Pancreas (tissue), 10 donors: ENCODE measurements around the gene ZNF594. TPM values are rescaled to one million over a fixed set of nuclear protein-coding genes. Genes with fewer than 3 reads are reported as not detected.
"Not testable (repeated sequence)": the region's sequence is repeated elsewhere in the genome, so short reads cannot be mapped to it uniquely, and the experiment has no call there.

ENCODE experiments used
- ATAC-seq, 4 donors: fragments of 200-7000 bp; cut with Tn5 transposase; one replicate each; pipeline versions ENCODE4 v1.8.0 to v1.9.1; 2020; ENCODE audit warnings: mild to moderate bottlenecking in 4 of 4, moderate library complexity in 4 of 4
- DNase-seq, 6 donors: peaks; one replicate each; pipeline ENCODE4 v3.0.0-alpha.2; 2020
- FAIRE-seq: peaks from 2 replicates; lab custom pipeline; 2012; peaks lifted over from hg19 to GRCh38; lab: Jason Lieb, UNC
- H3K27ac ChIP-seq, 4 donors: fragments of 200-600 bp; sonication (generic); 1 replicate in 3 of 4; 2 replicates in 1 of 4; pipeline versions ENCODE4 v1.5.0 to v1.8.0; 2020
- H3K27me3 ChIP-seq, 4 donors: fragments of 200-600 bp; one replicate each; pipeline ENCODE4 v1.8.0; 2021
- H3K36me3 ChIP-seq, 3 donors: fragments of 200-600 bp; sonication (generic) in 1 of 3; one replicate each; pipeline versions ENCODE4 v1.5.0 to v1.8.0; 2020 to 2021
- H3K4me1 ChIP-seq, 3 donors: fragments of 200-600 bp; one replicate each; pipeline ENCODE4 v1.8.0; 2021
- H3K4me3 ChIP-seq, 4 donors: fragments of 200-600 bp; sonication (generic) in 2 of 4; one replicate each; pipeline versions ENCODE4 v1.5.0 to v1.8.0; 2020 to 2021
- H3K9me3 ChIP-seq, 4 donors: fragments of 200-600 bp; one replicate each; pipeline ENCODE4 v1.8.0; 2021
- WGBS, 2 donors: extraction: QIAGEN DNeasy Blood & Tissue Kit; methylation state at CpG; one replicate each; pipeline ENCODE4 v1.1.7; 2013; 5-methylcytosine and 5-hydroxymethylcytosine counted together
- intact Hi-C, 3 donors: fragments of 100-400 bp; cut with DNase I; formaldehyde crosslinking; loops; one replicate each; pipeline versions ENCODE4 v1.11.1 to v1.14.2; 2022
- polyA plus RNA-seq, 2 donors: library from polyadenylated mRNA; stranded (reverse); fragments of 200-250 nt; gene quantifications; one replicate each; pipeline ENCODE4 v1.2.3, GENCODE V29; 2013
- total RNA-seq, 6 donors: library from RNA; stranded (reverse); fragmentation: NEBNext Ultra II Directional in 4 of 6; extraction: Animal tissue kit (Norgen Biotek cat#: 25700) in 4 of 6; gene quantifications; one replicate each; pipeline versions ENCODE4 v1.2.1 to v1.2.4, GENCODE V29; 2021 to 2023
- TF ChIP-seq, protein P1 (sequence below), 4 donors: fragments of 200-600 bp; sonication (generic) in 3 of 4; IDR thresholded peaks; one replicate each; pipeline versions ENCODE4 v1.5.0 to v1.8.0; 2021; ENCODE audit warnings: antibody characterized with exemption in 4 of 4
- donor health status: healthy with polysubstance abuse.
- donor health status: DM: no; HTN: no; CAD: no; lungs with moderate emphysema.
- donor health status: DM: no; HTN: no; CAD: no.
- donor health status: control.
- donor health status: control.
- donor health status: Bipolar disorder and iron deficiency.
- donor health status: DM: yes; HTN: yes; CAD: no.
- donor health status: DM: no; HTN: no; CAD: no.
- donor health status: DM: no; HTN: no; CAD: no.
- donor health status: DM: yes; HTN: yes; CAD: no.

ZNF594 gene
- total and polyA plus RNA-seq, 8 donors: 2.0 to 6.9 (median 3.0) TPM

DNA sequence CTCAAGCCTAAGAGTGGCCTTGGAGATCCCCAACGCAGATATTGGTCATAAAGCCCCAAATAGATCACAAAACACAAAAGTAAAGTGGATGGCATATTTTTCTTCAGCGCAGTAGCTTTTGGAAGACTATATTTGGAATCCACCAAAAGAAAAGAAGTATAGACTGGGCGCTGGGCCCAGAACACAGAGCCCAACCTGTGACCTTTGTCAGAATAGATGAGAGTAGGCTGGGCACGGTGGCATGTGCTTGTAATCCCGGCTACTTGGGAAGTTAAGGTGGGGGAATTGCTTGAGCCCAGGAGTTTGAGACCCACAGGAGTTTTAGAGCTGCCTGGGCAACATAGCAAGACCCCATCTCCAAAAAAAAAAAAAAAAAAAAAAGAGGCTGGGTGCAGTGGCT lies 28.4 kb upstream of the ZNF594 start:
- Histone ChIP-seq H3K36me3 (no peaks in the 10 kb centered on the region), H3K27ac (no peak overlapping the region), H3K27me3 (no peaks in the 10 kb centered on the region), H3K9me3 (no peaks in the 10 kb centered on the region), H3K4me3 (no peak overlapping the region), H3K4me1 (no peaks in the 10 kb centered on the region)
- DNase-seq: no peak
- ATAC-seq: no peak
- TF ChIP-seq, protein P1, sequence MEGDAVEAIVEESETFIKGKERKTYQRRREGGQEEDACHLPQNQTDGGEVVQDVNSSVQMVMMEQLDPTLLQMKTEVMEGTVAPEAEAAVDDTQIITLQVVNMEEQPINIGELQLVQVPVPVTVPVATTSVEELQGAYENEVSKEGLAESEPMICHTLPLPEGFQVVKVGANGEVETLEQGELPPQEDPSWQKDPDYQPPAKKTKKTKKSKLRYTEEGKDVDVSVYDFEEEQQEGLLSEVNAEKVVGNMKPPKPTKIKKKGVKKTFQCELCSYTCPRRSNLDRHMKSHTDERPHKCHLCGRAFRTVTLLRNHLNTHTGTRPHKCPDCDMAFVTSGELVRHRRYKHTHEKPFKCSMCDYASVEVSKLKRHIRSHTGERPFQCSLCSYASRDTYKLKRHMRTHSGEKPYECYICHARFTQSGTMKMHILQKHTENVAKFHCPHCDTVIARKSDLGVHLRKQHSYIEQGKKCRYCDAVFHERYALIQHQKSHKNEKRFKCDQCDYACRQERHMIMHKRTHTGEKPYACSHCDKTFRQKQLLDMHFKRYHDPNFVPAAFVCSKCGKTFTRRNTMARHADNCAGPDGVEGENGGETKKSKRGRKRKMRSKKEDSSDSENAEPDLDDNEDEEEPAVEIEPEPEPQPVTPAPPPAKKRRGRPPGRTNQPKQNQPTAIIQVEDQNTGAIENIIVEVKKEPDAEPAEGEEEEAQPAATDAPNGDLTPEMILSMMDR (IDR thresholded peaks at IDR 0.05): no peak
- no peak for FAIRE-seq
- WGBS, 2 donors: 76 to 86% methylated on average over 5 of the region's 5 CpGs
- intact Hi-C loops: no loop called here

- TF ChIP-seq, protein P1 (IDR thresholded peaks at IDR 0.05): no peak
- no peaks in the 10 kb centered on the region for H3K4me1 ChIP-seq
- H3K27me3 ChIP-seq: no peaks in the 10 kb centered on the region
- 91 to 95% methylated on average over 6 of the region's 6 CpGs for WGBS, 2 donors
- no peaks in the 10 kb centered on the region for H3K9me3 ChIP-seq
- no peak overlapping the region for H3K27ac ChIP-seq
- FAIRE-seq (no peak), ATAC-seq (no peak), DNase-seq (no peak)
- H3K36me3 ChIP-seq: no peaks in the 10 kb centered on the region
- intact Hi-C loops: no loop called here
- H3K4me3 ChIP-seq: no peak overlapping the region
Measured at GRCh38 chr17:5219536-5219935, 27.9 kb upstream of the ZNF594 start.

DNA sequence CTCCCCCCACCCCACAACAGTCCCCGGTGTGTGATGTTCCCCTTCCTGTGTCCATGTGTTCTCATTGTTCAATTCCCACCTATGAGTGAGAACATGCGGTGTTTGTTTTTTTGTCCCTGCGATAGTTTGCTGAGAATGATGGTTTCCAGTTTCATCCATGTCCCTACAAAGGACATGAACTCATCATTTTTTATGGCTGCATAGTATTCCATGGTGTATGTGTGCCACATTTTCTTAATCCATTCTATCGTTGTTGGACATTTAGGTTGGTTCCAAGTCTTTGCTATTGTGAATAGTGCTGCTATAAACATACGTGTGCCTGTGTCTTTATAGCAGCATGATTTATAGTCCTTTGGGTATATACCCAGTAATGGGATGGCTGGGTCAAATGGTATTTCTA lies 25.9 kb upstream of the ZNF594 start:
- H3K4me3 ChIP-seq, H3K27ac ChIP-seq, FAIRE-seq, intact Hi-C loops, ATAC-seq, DNase-seq, H3K4me1 ChIP-seq, H3K9me3 ChIP-seq, H3K27me3 ChIP-seq, H3K36me3 ChIP-seq: not testable (repeated sequence)
- WGBS, 2 donors: 95 to 98% methylated on average over 2 to 4 of the region's 5 CpGs

DNA sequence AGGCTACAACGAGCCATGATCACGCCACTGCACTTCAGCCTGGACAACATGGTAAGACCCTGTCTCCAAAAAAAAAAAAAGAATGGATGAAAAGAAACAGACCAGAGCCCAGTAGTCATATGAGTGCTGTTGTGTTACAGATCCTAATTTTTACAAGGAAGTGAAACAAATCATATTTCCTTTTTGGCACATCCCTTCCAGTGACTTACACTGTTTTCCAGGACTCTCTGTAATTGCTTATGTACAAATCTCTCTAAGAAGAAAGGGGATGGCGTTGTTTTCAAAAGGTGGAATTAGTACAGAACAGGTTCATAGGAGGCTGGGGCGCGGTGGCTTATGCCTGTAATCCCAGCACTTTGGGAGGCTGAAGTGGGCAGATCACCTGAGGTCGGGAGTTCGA lies 19.8 kb upstream of the ZNF594 start:
- H3K4me1 ChIP-seq: no peaks in the 10 kb centered on the region
- H3K4me3 ChIP-seq: no peak overlapping the region
- DNase-seq (no peak), ATAC-seq (peak in 2 of 4 donors; percentile 37 to 69), FAIRE-seq (no peak)
- no peaks in the 10 kb centered on the region for H3K9me3 ChIP-seq
- intact Hi-C loops: no loop called here
- peaks cover 0 to 3% (median 0%) of the 10 kb centered on the region in 3 donors for H3K36me3 ChIP-seq
- peak overlapping the region in 1 of 4 donors; percentile 33 for H3K27ac ChIP-seq
- no peaks in the 10 kb centered on the region for H3K27me3 ChIP-seq
- TF ChIP-seq, protein P1 (IDR thresholded peaks at IDR 0.05): no peak
- WGBS, 2 donors: 95 to 98% methylated on average over 7 of the region's 7 CpGs

- no peak overlapping the region for H3K4me3 ChIP-seq
- DNase-seq: no peak
- H3K27ac ChIP-seq: peak overlapping the region in 1 of 4 donors; percentile 33
Measured at GRCh38 chr17:5210614-5211252, 19.1 kb upstream of the ZNF594 start.

More at GRCh38 chr17:5210614-5211252, 19.1 kb upstream of the ZNF594 start:
- no peaks in the 10 kb centered on the region for H3K9me3 ChIP-seq
- ATAC-seq (peak in 2 of 4 donors; percentile 11 to 42), FAIRE-seq (no peak)
- peaks cover 0 to 3% (median 0%) of the 10 kb centered on the region in 3 donors for H3K36me3 ChIP-seq
- H3K4me1 ChIP-seq: no peaks in the 10 kb centered on the region
- TF ChIP-seq, protein P1 (IDR thresholded peaks at IDR 0.05): no peak
- intact Hi-C loops: no loop called here
- 92 to 96% methylated on average over 8 of the region's 8 CpGs for WGBS, 2 donors
- no peaks in the 10 kb centered on the region for H3K27me3 ChIP-seq
